H9 (cell line): ENCODE measurements around the gene MTURN. TPM values are rescaled to one million over a fixed set of nuclear protein-coding genes. Genes with fewer than 3 reads are reported as not detected.

Experiments
- DNase-seq: peaks from one replicate; pipeline ENCODE4 v3.0.0-alpha.2; 2017
- H2AFZ ChIP-seq: one replicate; pipeline ENCODE4 v1.6.1; 2013; ENCODE audit warnings: mild to moderate bottlenecking, low read length, control low read depth, moderate library complexity
- H2AK5ac ChIP-seq: 2 replicates; pipeline ENCODE4 v1.6.1; 2013; ENCODE audit warnings: low read length, control low read depth, mixed read lengths; ENCODE audit not compliant: insufficient read length
- H2BK120ac ChIP-seq: one replicate; pipeline ENCODE4 v1.6.1; 2013; ENCODE audit warnings: low read depth, mild to moderate bottlenecking, low read length, control low read depth, inconsistent platforms; ENCODE audit not compliant: poor library complexity, severe bottlenecking
- H2BK12ac ChIP-seq: 2 replicates; pipeline ENCODE4 v1.6.1; 2013; ENCODE audit warnings: low read length, control low read depth, mixed read lengths, low read depth; ENCODE audit not compliant: insufficient read length
- H2BK15ac ChIP-seq: 2 replicates; pipeline ENCODE4 v1.6.1; 2013; ENCODE audit warnings: low read depth, low read length, control low read depth
- H2BK20ac ChIP-seq: one replicate; pipeline ENCODE4 v1.6.1; 2013; ENCODE audit warnings: low read depth, mild to moderate bottlenecking, low read length, control low read depth, inconsistent platforms; ENCODE audit not compliant: poor library complexity, severe bottlenecking
- H2BK5ac ChIP-seq: 2 replicates; pipeline ENCODE4 v1.6.1; 2013; ENCODE audit warnings: low read length, control low read depth, mixed read lengths; ENCODE audit not compliant: insufficient read length
- H3K14ac ChIP-seq: 2 replicates; pipeline ENCODE4 v1.6.1; 2013; ENCODE audit warnings: low read length, control low read depth; ENCODE audit not compliant: insufficient read depth
- H3K18ac ChIP-seq: 2 replicates; pipeline ENCODE4 v1.6.1; 2013; ENCODE audit warnings: low read depth, mild to moderate bottlenecking, mixed read lengths, low read length, control low read depth; ENCODE audit not compliant: insufficient read length
- H3K23ac ChIP-seq: 2 replicates; pipeline ENCODE4 v1.6.1; 2013; ENCODE audit warnings: low read length, control low read depth, mixed read lengths, low read depth; ENCODE audit not compliant: insufficient read length
- H3K23me2 ChIP-seq: 2 replicates; pipeline ENCODE4 v1.6.1; 2013; ENCODE audit warnings: low read depth, mild to moderate bottlenecking, mixed read lengths, low read length, control low read depth; ENCODE audit not compliant: insufficient read length, poor library complexity, severe bottlenecking
- H3K27ac ChIP-seq: 2 replicates; pipeline ENCODE4 v1.5.1; 2013; ENCODE audit warnings: low read length, control low read depth, mixed read lengths, low read depth; ENCODE audit not compliant: insufficient read length
- H3K27me3 ChIP-seq: 2 replicates; pipeline ENCODE4 v1.6.1; 2013; ENCODE audit warnings: low read length, control low read depth, inconsistent platforms; ENCODE audit not compliant: insufficient read depth
- H3K4ac ChIP-seq: 2 replicates; pipeline ENCODE4 v1.6.1; 2013; ENCODE audit warnings: low read depth, mild to moderate bottlenecking, control low read depth, inconsistent platforms, low read length, moderate library complexity
- H3K4me1 ChIP-seq: 2 replicates; pipeline ENCODE4 v1.6.1; 2013; ENCODE audit warnings: low read length, control low read depth, inconsistent platforms; ENCODE audit not compliant: insufficient read depth
- H3K4me2 ChIP-seq: 2 replicates; pipeline ENCODE4 v1.6.1; 2013; ENCODE audit warnings: low read length, control low read depth, mixed read lengths; ENCODE audit not compliant: insufficient read length, insufficient read depth
- H3K56ac ChIP-seq: 2 replicates; pipeline ENCODE4 v1.6.1; 2013; ENCODE audit warnings: low read depth, mild to moderate bottlenecking, mixed read lengths, low read length, control low read depth; ENCODE audit not compliant: insufficient read length
- H3K79me1 ChIP-seq: 2 replicates; pipeline ENCODE4 v1.6.1; 2013; ENCODE audit warnings: low read depth, mild to moderate bottlenecking, moderate library complexity, low read length, control low read depth, inconsistent platforms; ENCODE audit not compliant: insufficient read depth, poor library complexity, severe bottlenecking
- H3K79me2 ChIP-seq: 2 replicates; pipeline ENCODE4 v1.6.1; 2013; ENCODE audit warnings: low read length, control low read depth, inconsistent platforms; ENCODE audit not compliant: insufficient read depth
- H3K9ac ChIP-seq: 2 replicates; pipeline ENCODE4 v1.6.1; 2013; ENCODE audit warnings: low read length, control low read depth, mixed read lengths; ENCODE audit not compliant: insufficient read length; ENCODE audit errors: extremely low read depth
- H3K9me3 ChIP-seq: one replicate; pipeline ENCODE4 v1.6.1; 2013; ENCODE audit warnings: low read depth, low read length, inconsistent platforms; ENCODE audit not compliant: control insufficient read depth
- H3T11ph ChIP-seq: one replicate; pipeline ENCODE4 v1.6.1; 2013; ENCODE audit warnings: mild to moderate bottlenecking, low read length, control low read depth, inconsistent platforms
- H4K20me1 ChIP-seq: one replicate; pipeline ENCODE4 v1.6.1; 2013; ENCODE audit not compliant: control insufficient read depth, insufficient read length, insufficient read depth
- H4K5ac ChIP-seq: 2 replicates; pipeline ENCODE4 v1.6.1; 2013; ENCODE audit warnings: low read depth, mild to moderate bottlenecking, mixed read lengths, low read length, control low read depth; ENCODE audit not compliant: insufficient read length
- H4K8ac ChIP-seq: replicated peaks from 2 replicates; pipeline ENCODE4 v1.6.1; 2013; ENCODE audit warnings: low read length, control low read depth, mixed read lengths, low read depth; ENCODE audit not compliant: insufficient read length
- H4K91ac ChIP-seq: 2 replicates; pipeline ENCODE4 v1.6.1; 2013; ENCODE audit warnings: low read depth, mild to moderate bottlenecking, moderate library complexity, mixed read lengths, low read length, control low read depth; ENCODE audit not compliant: insufficient read length
- H3K27ac Mint-ChIP-seq, 3 experiments: 2 replicates in 2 of 3; 3 replicates in 1 of 3; pipeline ENCODE4 v1.8.0; 2020 to 2021; ENCODE audit warnings: mixed read lengths in 3 of 3, mild to moderate bottlenecking in 1 of 3, moderate library complexity in 1 of 3
- H3K27me3 Mint-ChIP-seq: 2 replicates; pipeline ENCODE4 v1.8.0; 2021; ENCODE audit warnings: low read depth, mild to moderate bottlenecking, moderate library complexity, mixed read lengths
- H3K36me3 Mint-ChIP-seq, 3 experiments: 2 replicates in 2 of 3; 3 replicates in 1 of 3; pipeline ENCODE4 v1.8.0; 2020 to 2021; ENCODE audit warnings: low read depth in 3 of 3, mixed read lengths in 3 of 3; ENCODE audit not compliant: insufficient read depth in 1 of 3
- H3K4me1 Mint-ChIP-seq, 2 experiments: 2 replicates each; pipeline ENCODE4 v1.8.0; 2020; ENCODE audit warnings: mixed read lengths in 2 of 2
- H3K4me3 Mint-ChIP-seq, 2 experiments: 2 replicates in 1 of 2; 3 replicates in 1 of 2; pipeline ENCODE4 v1.8.0; 2020 to 2021; ENCODE audit warnings: mild to moderate bottlenecking in 2 of 2, mixed read lengths in 2 of 2, moderate library complexity in 1 of 2
- H3K9me3 Mint-ChIP-seq, 2 experiments: 2 replicates in 1 of 2; 3 replicates in 1 of 2; pipeline ENCODE4 v1.8.0; 2020; ENCODE audit warnings: mild to moderate bottlenecking in 2 of 2, mixed read lengths in 2 of 2, moderate library complexity in 1 of 2
- CTCF ChIP-seq: fragments of 200-600 bp; sonication (generic); conservative IDR thresholded peaks from 3 replicates; pipeline ENCODE4 v1.8.0; 2021; ENCODE audit warnings: antibody characterized with exemption, mild to moderate bottlenecking
- WGBS: extraction: QIAGEN DNeasy Blood & Tissue Kit; methylation state at CpG from one replicate; pipeline ENCODE4 v1.1.7; 2013; ENCODE audit warnings: missing lambda C conversion rate, low lambda C conversion rate, mixed read lengths; ENCODE audit not compliant: insufficient read length; ENCODE audit errors: extremely low coverage; 5-methylcytosine and 5-hydroxymethylcytosine counted together
- total RNA-seq: library from RNA; stranded (reverse); gene quantifications from 2 replicates; pipeline ENCODE4 v1.2.1, GENCODE V29; 2021

MTURN gene
- total RNA-seq, 1 experiment from 2014 or later, result 3.4 TPM

GRCh38 chr7:30150711-30151110, 15.9 kb downstream of the MTURN start:
- H3K4me2 ChIP-seq, result no peak overlapping the region
- no peak overlapping the region for H3K27ac Mint-ChIP-seq
- H3K18ac ChIP-seq, result no peak overlapping the region
- no peak overlapping the region for H2BK12ac ChIP-seq
- no peaks in the 10 kb centered on the region for H3K4me1 ChIP-seq
- no peak overlapping the region for H3K23ac ChIP-seq
- no peak overlapping the region for H4K8ac ChIP-seq
- no peaks in the 10 kb centered on the region for H4K20me1 ChIP-seq
- no CpG with 5 or more reads among the region's 7 CpGs for WGBS
- H3K4ac ChIP-seq, result no peak overlapping the region
- peaks cover 4 to 8% of the 10 kb centered on the region in 2 experiments; a peak in 3 of 4 replicates for H3K4me1 Mint-ChIP-seq
- no peak overlapping the region for H2BK120ac ChIP-seq
- no peaks in the 10 kb centered on the region for H3K27me3 Mint-ChIP-seq
- no peak overlapping the region for H3K4me3 Mint-ChIP-seq
- H4K5ac ChIP-seq, result no peak overlapping the region
- H2AK5ac ChIP-seq, result no peak overlapping the region
- no peaks in the 10 kb centered on the region for H3K27me3 ChIP-seq
- H3K56ac ChIP-seq, result no peak overlapping the region
- H3K14ac ChIP-seq, result no peak overlapping the region
- H2BK5ac ChIP-seq, result no peak overlapping the region
- no peak overlapping the region for H3K27ac ChIP-seq
- H3K9ac ChIP-seq, result no peak overlapping the region
- DNase-seq, result no peak
- H2AFZ ChIP-seq, result no peak overlapping the region
- H3K79me2 ChIP-seq, result no peaks in the 10 kb centered on the region
- H2BK15ac ChIP-seq, result no peak overlapping the region
- no peaks in the 10 kb centered on the region for H3K79me1 ChIP-seq
- no peaks in the 10 kb centered on the region for H3K23me2 ChIP-seq
- TF ChIP-seq CTCF, result no peak
- H3K36me3 Mint-ChIP-seq, result peaks cover 0 to 2% (median 0%) of the 10 kb centered on the region in 3 experiments; a peak in 1 of 7 replicates
- no peak overlapping the region for H4K91ac ChIP-seq
- no peak overlapping the region for H3T11ph ChIP-seq
- no peaks in the 10 kb centered on the region for H3K9me3 Mint-ChIP-seq
- H3K9me3 ChIP-seq, result no peaks in the 10 kb centered on the region
- no peak overlapping the region for H2BK20ac ChIP-seq
